Measurements from ENCODE around the gene PTPRK. TPM values are rescaled to one million over a fixed set of nuclear protein-coding genes. Genes with fewer than 3 reads are reported as not detected.

Gene PTPRK
- total RNA-seq: 40.4 and 42.8 TPM in 2 replicates
- polyA plus RNA-seq (2012): 29.2 TPM

DNA sequence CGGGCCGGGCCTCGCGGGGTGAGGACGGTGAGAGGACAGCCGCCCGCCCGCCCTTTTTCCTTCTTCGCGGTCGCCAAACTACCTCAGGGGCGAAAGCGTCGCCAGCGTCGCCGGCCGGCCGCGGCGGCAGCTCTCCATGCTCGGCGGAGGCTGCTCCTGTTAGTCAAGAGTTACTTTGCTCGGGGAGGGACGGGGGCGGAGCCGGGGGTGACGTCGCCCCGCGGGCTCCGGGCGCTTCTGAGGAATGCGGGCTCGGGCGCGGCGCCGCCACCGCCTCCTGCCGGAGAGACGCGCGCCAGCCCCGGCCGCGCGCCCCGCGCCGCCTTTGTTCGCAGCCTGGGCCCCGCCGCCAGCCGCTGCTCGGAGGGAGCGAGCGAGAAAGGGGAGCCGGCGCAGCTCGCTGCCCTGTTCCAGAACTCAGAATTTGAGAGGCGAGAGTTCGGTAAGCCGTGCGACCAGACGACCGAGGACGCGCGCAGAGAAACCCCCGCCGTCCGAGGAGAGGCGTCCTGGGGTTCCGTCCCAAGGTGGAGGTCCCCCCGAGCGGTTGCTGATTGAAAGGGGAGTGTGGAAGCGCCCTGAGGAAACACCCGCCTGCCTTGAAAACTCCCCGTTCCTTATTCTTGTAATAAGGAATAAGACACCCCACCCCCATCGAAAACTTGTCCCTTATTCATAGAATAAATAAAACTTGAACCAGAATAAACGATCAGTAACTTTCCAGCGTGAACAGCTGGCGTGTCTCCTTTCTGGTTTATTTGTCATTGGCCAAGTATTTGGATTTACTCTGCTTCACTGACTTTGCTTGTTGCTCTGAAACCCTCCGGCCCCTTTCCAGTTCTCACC, at the start of gene PTPRK:
Gene PTPRK (minus strand): TSS at position 164 of the 846 bp plus-strand sequence. CDS start 241 bp downstream, outside the sequence.
- DNase-seq (ENCODE audit: low read depth): peak; percentile 94

GRCh38 chr6:128567029-128567428, 46.6 kb upstream of the PTPRK start:
- no peak for DNase-seq (ENCODE audit: low read depth)

DNA sequence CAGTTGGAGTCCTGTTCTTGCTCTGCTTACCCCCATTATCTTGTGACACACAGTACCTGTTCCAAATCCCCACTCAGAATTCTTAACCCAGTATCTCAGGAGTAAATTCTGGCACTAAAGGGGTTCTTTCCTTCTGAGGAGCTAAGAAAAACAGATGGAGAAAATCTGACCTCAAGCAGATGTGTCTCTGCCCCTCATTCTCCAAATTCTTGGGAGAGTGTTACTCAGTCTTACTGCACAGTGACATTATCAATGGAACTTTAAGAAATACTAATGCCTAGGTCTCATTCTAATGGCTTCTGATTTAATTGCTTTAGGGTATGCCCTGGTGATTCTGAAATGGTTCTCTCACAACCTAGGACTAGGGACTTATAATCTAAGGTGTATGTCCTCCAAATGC, 40.6 kb upstream of the PTPRK start:
- no peak for DNase-seq (ENCODE audit: low read depth)

DNA sequence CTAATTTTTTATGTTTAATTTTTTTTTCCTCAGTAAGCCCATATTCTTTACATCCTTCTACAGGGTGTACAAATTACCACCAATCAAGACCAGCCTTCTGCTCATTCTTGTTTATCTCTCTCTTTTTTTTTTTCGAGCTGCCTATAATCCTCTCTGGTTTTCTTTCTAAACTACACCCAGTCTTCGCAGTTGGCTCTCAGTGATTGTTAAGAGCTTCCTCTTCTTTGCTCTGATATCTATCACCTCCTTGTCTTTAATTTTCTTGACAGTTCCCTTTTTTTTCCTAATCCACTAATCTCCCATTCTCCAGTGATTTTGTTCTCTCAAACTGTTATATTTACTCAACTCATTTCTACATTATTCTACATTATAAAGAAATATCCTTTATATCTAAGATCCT, 38.5 kb upstream of the PTPRK start:
- no peak for DNase-seq (ENCODE audit: low read depth)

DNA sequence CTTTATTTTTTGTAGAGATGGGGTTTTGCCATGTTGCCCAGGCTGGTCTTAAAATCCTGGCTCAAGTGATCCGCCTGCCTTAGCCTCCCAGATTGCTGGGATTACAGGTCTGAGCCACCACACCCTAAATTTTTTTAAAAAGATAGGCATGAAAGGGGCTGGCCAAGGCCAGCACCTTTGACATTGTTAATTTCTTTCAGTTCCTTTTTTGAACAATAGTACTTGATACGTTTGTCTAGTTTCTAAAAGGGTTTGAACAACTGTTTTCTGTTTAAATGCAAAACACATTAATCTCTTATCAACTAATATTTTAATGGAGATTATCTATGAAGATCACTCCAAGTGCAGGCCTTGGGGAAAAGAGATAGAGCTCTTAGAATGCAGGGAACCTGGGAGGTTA, 37.6 kb upstream of the PTPRK start:
- DNase-seq (ENCODE audit: low read depth): no peak

DNA sequence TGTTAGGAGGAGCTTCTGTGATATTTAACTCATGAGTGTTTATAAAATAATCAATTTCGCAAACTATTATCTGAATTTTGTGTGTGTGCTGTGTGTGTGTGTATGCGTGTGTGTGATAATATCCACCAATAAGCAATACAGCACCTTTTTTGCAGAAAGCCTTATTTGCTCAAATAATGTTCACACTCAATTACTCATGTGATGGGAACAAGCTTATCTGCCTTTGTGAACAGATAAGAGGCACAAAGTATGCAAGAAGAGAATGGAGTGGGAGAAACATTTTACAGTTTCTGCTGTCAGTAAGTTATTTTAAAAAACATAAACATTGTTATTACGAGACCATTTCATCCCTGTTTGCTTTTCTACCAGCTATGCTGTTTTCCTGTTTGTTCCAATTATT, 36.7 kb upstream of the PTPRK start:
- no peak for DNase-seq (ENCODE audit: low read depth)

DNA sequence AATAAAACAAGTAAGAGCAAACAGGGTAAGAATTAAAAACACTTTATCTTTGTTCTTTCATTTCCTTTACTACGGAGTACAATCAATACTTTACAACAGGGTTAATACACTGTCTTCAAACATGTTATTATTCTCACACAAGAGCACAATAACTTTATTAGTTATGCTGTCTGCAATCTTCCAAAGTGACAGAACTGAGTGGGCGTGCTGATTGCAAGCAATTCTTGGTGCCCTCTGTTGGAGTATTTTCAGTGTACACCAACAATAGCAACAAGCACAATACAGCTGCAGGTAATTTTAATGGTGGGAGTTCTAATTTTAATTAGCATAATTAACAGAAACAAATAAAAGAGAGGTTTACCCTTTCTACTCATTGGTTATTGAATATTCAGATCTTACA, 33.9 kb upstream of the PTPRK start:
- peak; percentile 48 for DNase-seq (ENCODE audit: low read depth)

GRCh38 chr6:128541261-128541660, 20.9 kb upstream of the PTPRK start:
- DNase-seq (ENCODE audit: low read depth): no peak

DNA sequence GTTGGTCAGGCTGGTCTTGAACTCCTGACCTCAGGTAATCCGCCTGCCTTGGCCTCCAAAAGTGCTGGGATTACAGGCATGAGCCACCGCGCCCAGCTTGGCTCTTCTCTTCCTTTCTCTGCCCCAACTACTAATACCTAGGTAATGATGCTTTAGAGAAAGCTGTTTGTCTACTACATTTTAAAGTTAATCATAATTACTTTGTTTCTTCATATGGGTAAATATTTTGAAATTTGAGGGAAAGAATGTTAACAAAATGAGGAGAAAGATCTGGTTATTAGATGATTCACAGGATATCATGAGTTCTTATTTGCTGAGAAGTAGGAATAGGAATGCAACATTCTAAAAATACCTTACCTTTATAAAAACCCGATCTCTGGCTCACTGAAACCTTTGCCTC, 18.4 kb upstream of the PTPRK start:
- DNase-seq (ENCODE audit: low read depth): no peak

GRCh38 chr6:128532827-128533226, 12.4 kb upstream of the PTPRK start:
- no peak for DNase-seq (ENCODE audit: low read depth)

DNA sequence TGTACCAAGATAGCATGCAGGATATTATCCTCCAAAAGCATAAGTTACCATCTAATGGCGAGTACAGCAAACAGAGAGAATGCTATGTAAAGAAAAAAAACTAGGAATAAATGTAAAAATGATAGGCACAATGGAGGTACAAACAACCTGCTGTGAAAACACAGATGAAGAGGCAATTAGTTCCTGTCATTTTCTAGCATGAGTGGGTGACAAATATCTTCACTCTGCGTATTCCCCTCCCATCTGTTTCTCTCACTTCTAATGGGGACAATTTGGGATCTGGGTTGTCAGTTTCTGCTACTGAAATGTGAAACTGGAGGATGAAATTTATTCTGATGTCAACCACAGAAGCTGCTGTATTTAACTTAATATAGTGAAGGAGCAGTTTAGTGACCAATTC, 11.7 kb upstream of the PTPRK start:
- DNase-seq (ENCODE audit: low read depth): no peak

GRCh38 chr6:128531696-128532095, 11.3 kb upstream of the PTPRK start:
- DNase-seq (ENCODE audit: low read depth): no peak

- DNase-seq (ENCODE audit: low read depth): no peak
Observed at GRCh38 chr6:128528241-128528640, 7.8 kb upstream of the PTPRK start.

DNA sequence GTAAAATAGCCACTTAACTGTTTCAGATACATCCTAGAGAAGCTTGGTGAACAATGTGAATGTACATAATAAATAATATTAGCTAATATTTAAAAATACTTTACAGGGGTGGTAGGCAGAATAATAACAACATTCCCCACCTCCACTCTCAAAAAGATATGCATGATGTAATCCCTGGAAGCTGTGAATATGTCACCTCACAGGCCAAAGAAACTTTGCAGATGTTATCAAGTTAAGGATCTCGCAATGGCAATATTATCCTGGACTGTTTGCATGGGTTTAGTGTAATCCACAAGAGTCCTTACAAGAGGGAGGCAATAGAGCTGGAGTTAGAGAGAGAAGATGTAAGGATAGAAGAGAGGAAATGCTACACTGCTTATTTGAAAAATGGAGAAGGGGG, 7.0 kb upstream of the PTPRK start:
- no peak for DNase-seq (ENCODE audit: low read depth)

DNA sequence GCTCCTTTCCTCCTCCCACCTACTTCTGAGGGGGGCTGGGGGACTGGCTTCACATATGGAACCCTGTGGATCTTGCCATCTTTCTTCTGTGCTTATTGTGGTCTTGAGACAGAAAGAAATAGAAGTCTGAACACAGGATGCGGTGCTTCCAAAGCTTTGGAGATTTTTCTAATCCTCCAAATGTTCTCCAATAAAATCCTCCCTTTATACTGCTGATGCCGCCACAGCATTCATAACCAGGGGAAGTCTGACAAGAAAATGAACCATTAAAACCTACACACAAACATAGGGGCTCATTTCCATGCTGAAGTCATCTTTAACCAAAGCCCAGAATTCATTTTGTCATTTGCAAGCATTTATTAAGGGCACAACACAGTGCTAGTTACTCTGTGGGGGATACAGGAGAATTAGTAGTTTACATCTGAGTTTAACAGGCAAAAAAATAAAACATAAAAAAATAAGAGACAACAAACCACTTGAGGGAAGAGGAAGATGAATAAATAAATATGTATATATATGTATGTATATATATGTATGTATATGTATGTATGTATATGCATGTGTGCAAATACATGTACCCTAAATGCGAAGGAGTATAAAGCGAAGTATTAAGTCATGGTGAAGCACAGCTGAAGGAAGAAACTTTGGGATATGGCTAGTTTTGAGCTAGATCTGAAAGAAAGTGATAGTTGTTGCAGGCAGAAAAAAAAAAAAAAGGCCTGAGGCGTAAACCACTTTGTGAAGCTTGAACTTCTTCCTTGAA, 5.9 kb upstream of the PTPRK start:
- no peak for DNase-seq (ENCODE audit: low read depth)

GRCh38 chr6:128525406-128525805, 5.0 kb upstream of the PTPRK start:
- no peak for DNase-seq (ENCODE audit: low read depth)

DNA sequence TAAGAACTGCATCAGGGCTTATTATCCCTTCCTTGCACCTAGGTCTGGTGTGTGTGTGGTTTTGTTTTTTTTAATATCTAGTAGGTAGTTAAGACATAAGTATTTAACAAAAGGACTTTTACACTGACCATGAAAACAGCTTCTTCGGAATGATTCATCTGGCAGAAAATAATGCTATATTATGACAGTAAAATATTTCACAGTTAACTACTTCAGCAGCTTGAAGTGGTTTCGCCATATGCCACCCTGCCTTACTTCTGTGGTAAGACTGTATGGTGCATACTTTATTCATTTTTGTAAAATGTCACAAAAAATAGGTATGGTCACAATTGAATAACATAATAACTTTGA, 858 bp upstream of the PTPRK start:
- DNase-seq (ENCODE audit: low read depth): no peak

GRCh38 chr6:128519931-128520435, 416 bp downstream of the PTPRK start:
- peak; percentile 74 for DNase-seq (ENCODE audit: low read depth)

DNA sequence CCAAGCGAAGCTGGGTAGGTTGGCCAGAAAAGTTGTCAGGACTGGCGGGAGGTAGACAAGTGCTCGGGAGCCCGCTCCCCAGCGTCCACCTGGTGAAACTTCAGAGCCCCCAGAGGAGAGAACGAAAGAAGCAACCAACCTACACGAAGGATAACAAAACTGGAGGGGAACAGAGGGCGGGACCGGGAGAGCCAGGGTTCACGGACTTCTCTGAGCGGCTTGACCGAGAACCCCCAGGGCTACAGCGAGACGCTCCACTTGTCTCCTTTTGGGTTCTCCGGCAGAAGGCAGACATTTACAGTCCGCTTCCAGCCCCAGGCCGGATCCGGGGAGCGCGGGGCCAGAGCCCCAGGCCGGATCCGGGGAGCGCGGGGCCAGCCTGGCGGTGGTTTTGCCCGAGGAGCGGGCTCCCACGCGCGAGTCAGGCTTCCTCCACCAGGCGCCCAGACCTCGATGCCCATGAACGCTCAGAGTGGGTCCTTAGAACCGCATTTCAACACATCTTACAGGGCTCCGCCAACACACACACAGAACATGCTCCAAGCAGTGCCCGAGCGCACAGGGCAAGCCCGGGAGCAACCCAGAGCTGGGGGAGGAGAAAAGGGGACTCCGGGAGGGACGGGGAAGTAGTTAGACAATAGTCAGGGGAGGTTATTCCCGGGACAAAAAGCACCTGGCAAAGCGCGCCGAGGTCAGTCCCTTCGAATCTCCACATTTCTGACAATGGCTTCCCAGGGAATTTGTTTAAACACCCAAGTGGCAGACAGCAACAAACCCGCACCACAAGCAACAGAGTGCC, 1.1 kb downstream of the PTPRK start:
- DNase-seq (ENCODE audit: low read depth): peak; percentile 74

GRCh38 chr6:128518434-128519131, 1.8 kb downstream of the PTPRK start:
- DNase-seq (ENCODE audit: low read depth): no peak

DNA sequence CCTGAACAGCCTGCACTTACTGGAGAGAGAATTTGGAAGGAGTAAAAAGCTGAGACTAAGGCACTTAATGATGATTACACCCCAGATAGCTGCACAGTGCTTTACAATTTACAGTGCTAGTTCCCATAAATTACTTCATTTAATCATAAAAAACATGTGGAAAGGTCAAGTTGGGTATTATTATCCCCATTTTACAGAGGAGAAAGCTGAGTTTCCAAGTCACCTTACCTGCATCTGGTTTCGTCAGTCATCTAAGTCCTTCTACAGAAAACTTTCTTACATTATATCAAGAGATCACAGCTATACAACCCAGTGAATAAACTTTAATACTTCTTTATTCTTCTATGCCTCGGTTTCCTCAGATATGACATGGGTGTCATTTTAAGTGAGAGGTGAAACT, 3.3 kb downstream of the PTPRK start:
- no peak for DNase-seq (ENCODE audit: low read depth)

All from myocyte (in vitro differentiated cells).